Airway epithelial cell (primary cell): ENCODE measurements around the gene IFIT1. TPM values are rescaled to one million over a fixed set of nuclear protein-coding genes. Genes with fewer than 3 reads are reported as not detected.

Experiments
- total RNA-seq: library from RNA; depleted of rRNA; stranded (reverse); fragments of >200 nt; gene quantifications from 2 replicates; pipeline ENCODE4 v1.2.3, GENCODE V29; 2015

The IFIT1 gene
- 0.14 and 0.42 TPM in 2 replicates for total RNA-seq

GRCh38 chr10:89391907-89392756 lies at the start of gene IFIT1:
Gene IFIT1 (plus strand): TSS chr10:89392623. CDS start chr10:89392713, 90 bp downstream.

GRCh38 chr10:89377705-89378637 lies 14.5 kb upstream of the IFIT1 start, which contains the start of gene IFIT1B:
Gene IFIT1B (plus strand): TSS chr10:89378056. CDS start chr10:89378136, 80 bp downstream.

GRCh38 chr10:89414146-89414878 lies 21.9 kb downstream of the IFIT1 start, which contains the start of gene IFIT5:
Gene IFIT5 (plus strand): TSS chr10:89414568. CDS start chr10:89414799, 231 bp downstream.

Other genes with a start within 250 kb of the IFIT1 start
- 0.33 TPM in 1 of 2 replicates, not detected in the other for gene CH25H, start 185.3 kb upstream of the IFIT1 start, total RNA-seq
- gene LIPA, start 140.8 kb upstream of the IFIT1 start, total RNA-seq, result 33.5 and 37.3 TPM in 2 replicates
- 0.19 and 0.28 TPM in 2 replicates for gene IFIT2, start 90.6 kb upstream of the IFIT1 start, total RNA-seq
- 0.71 and 0.93 TPM in 2 replicates for gene IFIT3, start 64.6 kb upstream of the IFIT1 start, total RNA-seq
- not detected in 2 replicates for gene IFIT1B, start 14.6 kb upstream of the IFIT1 start, total RNA-seq
- 3.7 and 3.9 TPM in 2 replicates for gene IFIT5, start 21.9 kb downstream of the IFIT1 start, total RNA-seq
- 0.07 TPM in 1 of 2 replicates, not detected in the other for gene SLC16A12, start 143.0 kb downstream of the IFIT1 start, total RNA-seq